HepG2 (cell line): Measurements from ENCODE around the gene HAO2. TPM values are rescaled to one million over a fixed set of nuclear protein-coding genes. Genes with fewer than 3 reads are reported as not detected.

Experiments
- ATAC-seq: fragments of 200-7000 bp; cut with Tn5 transposase; 3 replicates; pipeline ENCODE4 v1.9.1; 2020; ENCODE audit warnings: mild to moderate bottlenecking, moderate library complexity
- BruUV-seq: library from RNA; stranded (reverse); fragments of 400-500 nt; replicated peaks from 2 replicates; lab custom pipeline; 2021; lab: Mats Ljungman, UMichigan
- CTCF ChIA-PET: fragments of 300-600 bp; formaldehyde crosslinking; extraction: SDS; loops from one replicate; lab custom pipeline; 2021; ENCODE audit warnings: low total read pairs, inconsistent platforms, low intra/inter-chr PET ratio; lab: Yijun Ruan, JAX
- POLR2A ChIA-PET: fragments of 350-600 bp; sonication (Branson Sonifier 250); formaldehyde crosslinking; loops from one replicate; lab custom pipeline; 2020; ENCODE audit warnings: antibody characterized with exemption, inconsistent platforms; lab: Yijun Ruan, JAX
- DNase-seq: peaks from one replicate; pipeline ENCODE4 v3.0.0-alpha.2; 2015; ENCODE audit warnings: low spot score
- FAIRE-seq: peaks from 3 replicates; lab custom pipeline; 2011; peaks lifted over from hg19 to GRCh38; lab: Jason Lieb, UNC
- H2AFZ ChIP-seq: one replicate; pipeline ENCODE4 v1.6.1; 2011; ENCODE audit warnings: low read length, inconsistent platforms
- H3K27ac ChIP-seq: fragments of 300-600 bp; 3 replicates; pipeline ENCODE4 v1.8.0; 2011; ENCODE audit warnings: mixed run types, mild to moderate bottlenecking, mixed read lengths, low read length, inconsistent platforms; ENCODE audit not compliant: insufficient read depth; ENCODE audit errors: extremely low read length
- H3K27me3 ChIP-seq, 2 experiments: fragments of 200-600 bp in 1 of 2; 2 replicates in 1 of 2; 3 replicates in 1 of 2; pipeline versions ENCODE4 v1.6.0 to v1.8.0; 2011; ENCODE audit warnings: low read length in 2 of 2, mild to moderate bottlenecking in 2 of 2, moderate library complexity in 2 of 2, inconsistent platforms in 1 of 2; ENCODE audit not compliant: insufficient read depth in 2 of 2, control insufficient read depth in 1 of 2
- H3K36me3 ChIP-seq, 2 experiments: fragments of 200-600 bp in 1 of 2; replicated peaks in 1 of 2; 2 replicates in 1 of 2; 3 replicates in 1 of 2; pipeline versions ENCODE4 v1.5.1 to v1.8.0; 2011; ENCODE audit warnings: low read length in 2 of 2, inconsistent platforms in 1 of 2; ENCODE audit not compliant: insufficient read depth in 2 of 2, control insufficient read depth in 1 of 2
- H3K4me1 ChIP-seq: 2 replicates; pipeline ENCODE4 v1.5.1; 2012; ENCODE audit warnings: low read length, inconsistent platforms; ENCODE audit not compliant: insufficient read depth
- H3K4me2 ChIP-seq: 2 replicates; pipeline ENCODE4 v1.6.0; 2011; ENCODE audit warnings: low read depth, low read length, inconsistent platforms
- H3K4me3 ChIP-seq, 3 experiments: fragments of 200-600 bp in 1 of 3; sonication (generic), shearing (Covaris generic) in 1 of 3; replicated peaks in 1 of 3; 2 replicates each; pipeline ENCODE4 v1.5.1; 2011 to 2016; ENCODE audit warnings: low read length in 3 of 3, inconsistent platforms in 2 of 3, low read depth in 2 of 3, mild to moderate bottlenecking in 2 of 3, control low read depth in 1 of 3, mixed read lengths in 1 of 3; ENCODE audit not compliant: insufficient read depth in 1 of 3
- H3K79me2 ChIP-seq: one replicate; pipeline ENCODE4 v1.6.1; 2011; ENCODE audit warnings: low read length, inconsistent platforms; ENCODE audit not compliant: insufficient read depth
- H3K9ac ChIP-seq: 2 replicates; pipeline ENCODE4 v1.6.0; 2011; ENCODE audit warnings: mild to moderate bottlenecking, low read depth, low read length, inconsistent platforms; ENCODE audit not compliant: insufficient read depth
- H3K9me3 ChIP-seq: 2 replicates; pipeline ENCODE4 v1.5.1; 2012; ENCODE audit warnings: mild to moderate bottlenecking, low read length
- H4K20me1 ChIP-seq: 2 replicates; pipeline ENCODE4 v1.6.0; 2011; ENCODE audit warnings: inconsistent platforms, mild to moderate bottlenecking, low read length, moderate library complexity; ENCODE audit not compliant: insufficient read depth
- BCL6 ChIP-seq: IDR thresholded peaks from 2 replicates; pipeline ENCODE4 v1.6.1; 2016; ENCODE audit warnings: missing genetic modification reagents, missing compliant biosample characterization
- CREB1 ChIP-seq, 2 experiments: fragments of 450-650 bp in 1 of 2; IDR thresholded peaks; 2 replicates each; pipeline ENCODE4 v1.6.1; 2016 to 2017; ENCODE audit warnings: control low read depth in 1 of 2, mild to moderate bottlenecking in 1 of 2, missing compliant biosample characterization in 1 of 2, missing genetic modification characterization in 1 of 2
- FOXA1 ChIP-seq, 2 experiments: fragments of 450-650 bp in 1 of 2; sonication (generic) in 1 of 2; formaldehyde crosslinking in 1 of 2; IDR thresholded peaks; 2 replicates each; pipeline versions ENCODE4 v1.4.0 to v1.6.1; 2016 to 2020; ENCODE audit warnings: missing genetic modification reagents in 1 of 2
- FOXA3 ChIP-seq: IDR thresholded peaks from 2 replicates; pipeline ENCODE4 v1.6.1; 2016; ENCODE audit warnings: missing genetic modification reagents, missing compliant biosample characterization
- FOXP4 ChIP-seq: sonication (generic); formaldehyde crosslinking; IDR thresholded peaks from 2 replicates; pipeline ENCODE4 v1.4.0; 2020; ENCODE audit warnings: missing genetic modification reagents
- GATAD2A ChIP-seq: IDR thresholded peaks from 2 replicates; pipeline ENCODE4 v1.6.1; 2016
- NPAS2 ChIP-seq: sonication (generic); formaldehyde crosslinking; IDR thresholded peaks from 2 replicates; pipeline ENCODE4 v1.8.0; 2022; ENCODE audit warnings: mild to moderate bottlenecking, missing genetic modification reagents, borderline replicate concordance
- RFXAP ChIP-seq: sonication (generic); formaldehyde crosslinking; IDR thresholded peaks from 2 replicates; pipeline ENCODE4 v1.4.0; 2020; ENCODE audit warnings: missing genetic modification reagents, borderline replicate concordance
- SNAPC2 ChIP-seq: sonication (generic); formaldehyde crosslinking; IDR thresholded peaks from 2 replicates; pipeline ENCODE4 v1.8.1; 2022; ENCODE audit warnings: mild to moderate bottlenecking, missing genetic modification reagents
- SOX13 ChIP-seq, 3 experiments: fragments of 450-650 bp in 1 of 3; sonication (generic) in 1 of 3; formaldehyde crosslinking in 1 of 3; IDR thresholded peaks in 2 of 3; conservative IDR thresholded peaks in 1 of 3; 2 replicates each; pipeline versions ENCODE4 v1.5.0 to v1.6.1; 2016 to 2020; ENCODE audit warnings: antibody characterized with exemption in 1 of 3, mild to moderate bottlenecking in 1 of 3, missing compliant biosample characterization in 1 of 3, missing genetic modification reagents in 1 of 3, moderate library complexity in 1 of 3
- TGIF2 ChIP-seq: IDR thresholded peaks from 2 replicates; pipeline ENCODE4 v1.6.1; 2016; ENCODE audit warnings: control low read depth, missing compliant biosample characterization
- ZNF652 ChIP-seq: IDR thresholded peaks from 2 replicates; pipeline ENCODE4 v1.6.1; 2016; ENCODE audit warnings: low read depth, borderline replicate concordance
- ZNF777 ChIP-seq: sonication (generic); formaldehyde crosslinking; IDR thresholded peaks from 2 replicates; pipeline ENCODE4 v1.4.0; 2020; ENCODE audit warnings: missing genetic modification reagents
- ZNF788 ChIP-seq: sonication (generic); formaldehyde crosslinking; IDR thresholded peaks from 2 replicates; pipeline ENCODE4 v1.5.0; 2020; ENCODE audit warnings: mild to moderate bottlenecking, missing genetic modification reagents, borderline replicate concordance
- ZNF879 ChIP-seq: sonication (generic); formaldehyde crosslinking; IDR thresholded peaks from 2 replicates; pipeline ENCODE4 v1.8.1; 2023; ENCODE audit warnings: missing genetic modification reagents
- WGBS: methylation state at CpG from one replicate; pipeline ENCODE4 v1.1.6; 2017; ENCODE audit warnings: low lambda C conversion rate; 5-methylcytosine and 5-hydroxymethylcytosine counted together
- in situ Hi-C: cut with HindIII; loops from 2 replicates; pipeline ENCODE4 v1.10.0; 2017; ENCODE audit warnings: low pct_unique_long_range_greater_than_20kb; ENCODE audit not compliant: extremely low pct_ligation_motif_present
- intact Hi-C: fragments of 100-400 bp; cut with micrococcal nuclease; formaldehyde crosslinking; loops from one replicate; pipeline ENCODE4 v1.10.0; 2022; ENCODE audit not compliant: unreplicated experiment
- polyA plus RNA-seq, 8 experiments: library from polyadenylated mRNA; depleted of rRNA in 3 of 8; stranded (reverse) in 7 of 8; unstranded in 1 of 8; fragments of >200 nt; fragmentation: Illumina TruSeq in 4 of 8; extraction: Trizol in 4 of 8; gene quantifications; 2 replicates each; pipeline versions ENCODE4 v1.2.1 to v1.2.3, GENCODE V29; 2011 to 2016; ENCODE audit warnings: low read depth in 4 of 8, missing spikeins in 1 of 8, mixed read lengths in 1 of 8; ENCODE audit not compliant: insufficient read depth in 1 of 8
- total RNA-seq, 5 experiments: library from RNA; depleted of rRNA; stranded (reverse); fragments of >200 nt; fragmentation: Illumina TruSeq; extraction: Trizol; gene quantifications; 2 replicates each; pipeline ENCODE4 v1.2.3, GENCODE V29; 2016; ENCODE audit warnings: low read depth in 1 of 5

The HAO2 gene
- total and polyA plus RNA-seq, 2 of the 13 experiments (the other 11 are each of a cell fraction or from before 2014, with no cell fraction given): 0.05 to 0.09 TPM

GRCh38 chr1:119336848-119337247 lies 31.7 kb upstream of the HAO2 start:
- no TSS peak for BruUV-seq
- no peak overlapping the region for H3K9ac ChIP-seq
- H3K4me2 ChIP-seq: no peak overlapping the region
- in situ Hi-C loops: no loop called here
- H3K79me2 ChIP-seq: no peaks in the 10 kb centered on the region
- ChIA-PET CTCF (no interaction called here), POLR2A (interaction anchor here (2.1 kb wide), 1 partner anchor 9 kb away, joined by 12 read pairs; no protein-coding TSS in a partner anchor)
- peak; percentile 26 for FAIRE-seq
- H3K4me3 ChIP-seq: no peak overlapping the region
- H4K20me1 ChIP-seq: no peaks in the 10 kb centered on the region
- intact Hi-C loops: no loop called here
- H3K4me1 ChIP-seq: peaks cover 64% of the 10 kb centered on the region
- no peak for ATAC-seq
- H3K9me3 ChIP-seq: no peaks in the 10 kb centered on the region
- TF ChIP-seq BCL6 (CRISPR knock-in tag) (0 out of 2 replicates have a peak, but pooled peaks have one; percentile 23), GATAD2A (CRISPR knock-in tag) (peak; percentile 55; the same call in 1 of the 2 replicates), FOXA3 (CRISPR knock-in tag) (peak; percentile 50; the same call in 1 of the 2 replicates), NPAS2 (CRISPR knock-in tag) (no peak), RFXAP (no peak), SNAPC2 (CRISPR knock-in tag) (no peak), ZNF788 (CRISPR knock-in tag) (peak; percentile 23; the same call in 1 of the 2 replicates), FOXP4 (CRISPR knock-in tag) (peak; percentile 44; the same call in 1 of the 2 replicates), CREB1 (IDR thresholded peaks at IDR 0.05) (no peak), CREB1 (CRISPR knock-in tag; IDR thresholded peaks at IDR 0.05) (no peak), ZNF652 (peak; percentile 94), SOX13 (IDR thresholded peaks at IDR 0.05) (no peak), SOX13 (CRISPR knock-in tag; conservative IDR thresholded peaks at IDR 0.05 in 1 of 2, IDR thresholded peaks at IDR 0.05 in 1 of 2) (peak in 1 of 2 experiments; percentile 42; a peak in 1 of 4 replicates), ZNF879 (CRISPR knock-in tag) (no peak), TGIF2 (CRISPR knock-in tag) (no peak), FOXA1 (IDR thresholded peaks at IDR 0.05) (no peak), FOXA1 (CRISPR knock-in tag; IDR thresholded peaks at IDR 0.05) (peak; percentile 66), ZNF777 (CRISPR knock-in tag) (no peak)
- H3K36me3 ChIP-seq: no peaks in the 10 kb centered on the region
- WGBS: 20% methylated on average over 4 of the region's 4 CpGs
- DNase-seq: no peak
- peak overlapping the region; percentile 90 for H3K27ac ChIP-seq
- no peak overlapping the region for H2AFZ ChIP-seq
- no peaks in the 10 kb centered on the region for H3K27me3 ChIP-seq
